HG02981 (cell line): Measurements from ENCODE around the gene XYLT1.

Source experiments
- ATAC-seq: cut with Tn5 transposase; IDR thresholded peaks from one replicate; pipeline ENCODE4 v1.9.1; 2021; ENCODE audit warnings: mild to moderate bottlenecking, moderate library complexity; ENCODE audit not compliant: unreplicated experiment

XYLT1 gene

DNA sequence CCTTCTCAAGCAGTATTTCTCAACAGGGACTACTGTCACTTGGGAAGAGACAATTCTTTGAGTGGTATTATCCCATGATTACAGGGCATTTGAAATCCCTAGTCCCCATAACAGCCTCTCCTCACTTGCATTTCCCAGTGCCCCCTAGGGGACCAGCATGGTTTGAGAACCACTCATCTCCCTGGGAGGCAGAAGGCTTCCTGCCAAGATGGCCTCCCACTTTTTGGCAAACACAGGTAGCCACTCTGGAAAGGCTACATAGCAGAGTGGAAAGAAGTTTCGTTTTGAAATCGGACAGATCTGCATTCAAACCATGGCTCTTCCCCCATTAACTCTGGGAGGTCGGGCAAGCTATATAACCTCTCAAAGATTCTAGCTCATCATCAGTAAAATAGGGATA is 256.8 kb downstream of the XYLT1 start:
- no peak for ATAC-seq

DNA sequence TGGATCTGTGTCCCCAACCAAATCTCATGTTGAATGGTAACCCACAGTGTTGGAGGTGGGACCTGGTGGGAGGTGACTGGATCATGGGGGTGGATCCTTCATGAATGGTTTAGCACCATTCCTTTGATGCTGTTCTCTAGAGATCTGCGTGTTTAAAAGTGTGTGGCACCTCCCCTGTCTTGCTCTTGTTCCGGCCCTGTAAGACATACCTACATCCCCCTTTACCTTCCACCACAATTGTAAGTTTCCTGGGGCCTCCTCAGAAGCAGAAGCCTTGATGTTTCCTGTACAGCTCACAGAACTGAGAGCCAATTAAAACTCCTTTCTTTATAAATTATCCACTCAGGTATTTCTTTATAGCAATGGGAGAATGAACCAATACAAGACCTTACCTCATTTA is 257.7 kb downstream of the XYLT1 start:
- no peak for ATAC-seq

DNA sequence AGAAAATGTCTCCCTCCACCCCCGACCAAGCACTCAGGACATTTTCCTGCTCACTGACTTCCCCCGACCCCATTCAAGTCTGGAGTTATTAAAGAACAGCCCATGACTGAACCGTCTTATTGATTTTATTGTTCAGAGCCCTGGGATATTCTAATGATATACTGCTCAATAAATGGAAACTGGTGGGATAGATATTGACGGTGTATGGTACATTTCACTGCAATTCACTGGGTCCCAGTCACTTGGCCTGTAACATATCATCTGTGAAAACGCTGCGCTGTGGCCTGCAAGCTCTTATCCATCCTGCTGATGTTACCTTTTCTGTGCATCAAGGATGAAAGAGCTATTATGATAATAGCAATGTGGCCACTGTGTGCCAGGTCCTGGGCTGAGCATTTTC is 258.2 kb downstream of the XYLT1 start:
- ATAC-seq: no peak

GRCh38 chr16:17211797-17212196 is 259.0 kb downstream of the XYLT1 start:
- ATAC-seq: no peak

GRCh38 chr16:17206712-17207111 is 264.0 kb downstream of the XYLT1 start:
- ATAC-seq: no peak

- no peak for ATAC-seq
Measured at GRCh38 chr16:17205279-17206211, 265.2 kb downstream of the XYLT1 start.

- no peak for ATAC-seq
Measured at GRCh38 chr16:17204644-17205043, 266.1 kb downstream of the XYLT1 start.

GRCh38 chr16:17204206-17204605 is 266.6 kb downstream of the XYLT1 start:
- ATAC-seq: no peak

DNA sequence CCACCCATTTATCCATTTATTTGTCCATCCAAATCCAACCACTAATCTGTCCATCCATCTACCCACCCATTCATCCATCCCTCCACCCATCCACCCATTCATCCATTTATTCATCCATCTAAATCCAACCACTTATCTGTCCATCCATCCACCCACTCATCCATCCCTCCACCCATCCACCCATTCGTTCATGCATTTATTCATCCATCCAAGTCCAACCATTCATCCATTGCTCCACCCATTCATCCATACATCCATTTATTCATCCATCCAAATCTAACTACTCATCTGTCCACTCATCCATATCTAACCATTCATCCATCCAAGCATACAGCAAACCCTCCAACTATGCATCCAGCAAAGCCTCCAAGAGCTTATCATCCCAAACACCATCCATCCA is 267.3 kb downstream of the XYLT1 start:
- no peak for ATAC-seq

DNA sequence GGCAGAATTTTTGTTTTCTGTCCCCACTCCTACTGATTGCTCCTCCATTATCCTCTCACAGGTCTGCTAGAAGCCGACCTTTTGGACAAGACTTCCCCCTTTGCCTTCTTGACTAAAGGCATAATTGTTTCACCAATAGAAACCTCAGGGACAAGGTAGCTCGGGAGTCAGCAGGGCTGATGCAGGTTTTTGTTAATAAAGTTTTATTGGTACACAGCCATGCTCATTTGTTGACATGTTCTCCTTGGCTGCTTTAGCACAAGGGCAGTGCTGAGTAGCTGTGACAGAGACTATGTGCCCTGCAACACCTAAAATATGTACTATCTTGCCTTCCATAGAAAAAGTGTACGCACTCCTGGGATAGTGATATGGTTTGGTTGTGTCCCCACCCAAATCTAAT is 271.6 kb downstream of the XYLT1 start:
- ATAC-seq: no peak

DNA sequence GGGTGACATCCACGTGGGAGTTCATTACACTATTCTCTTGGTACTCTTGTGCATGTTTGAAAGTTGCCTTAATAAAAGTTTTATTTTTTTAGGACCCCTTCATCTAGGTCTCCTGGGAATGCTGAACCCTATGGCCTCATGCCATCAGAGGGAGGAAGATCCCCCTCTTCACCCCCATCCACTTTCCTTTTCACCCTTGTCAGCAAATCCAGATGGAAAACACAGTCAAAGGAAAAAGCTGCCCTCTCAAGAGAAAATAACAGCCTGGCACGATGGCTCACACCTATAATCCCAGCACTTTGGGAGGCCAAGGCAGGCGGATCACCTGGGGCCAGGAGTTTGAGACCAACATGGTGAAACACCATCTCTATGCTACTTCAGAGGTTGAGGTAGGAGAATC is 274.2 kb downstream of the XYLT1 start:
- no peak for ATAC-seq

DNA sequence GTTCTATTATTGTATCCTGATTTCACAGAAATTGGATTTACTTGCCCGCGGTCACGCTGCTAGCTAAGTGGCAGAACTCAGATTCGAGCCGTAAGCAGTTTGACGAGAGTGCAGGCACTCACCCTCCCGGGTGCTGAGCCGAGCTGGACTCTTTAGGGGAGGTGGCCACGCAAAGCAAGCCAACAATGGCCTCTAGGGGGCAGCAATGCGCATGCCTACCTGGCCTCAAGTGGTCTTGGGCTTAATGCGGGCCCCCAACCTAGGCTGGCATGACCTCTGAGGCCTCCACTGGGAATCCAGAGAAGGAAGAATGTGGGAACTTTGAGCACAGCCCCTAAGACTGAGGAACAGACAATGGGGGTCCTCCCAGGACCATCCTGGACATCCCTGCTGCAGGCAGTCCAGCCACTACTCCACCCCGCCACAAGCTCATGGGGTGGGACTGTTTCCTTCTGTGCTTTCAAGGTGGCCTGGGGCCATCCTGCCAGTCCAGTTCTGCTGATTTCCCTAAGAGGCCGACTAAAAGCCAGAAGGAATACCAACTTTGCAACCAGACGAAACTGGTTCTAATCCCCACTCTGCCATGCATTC is 276.5 kb downstream of the XYLT1 start:
- ATAC-seq: no peak

DNA sequence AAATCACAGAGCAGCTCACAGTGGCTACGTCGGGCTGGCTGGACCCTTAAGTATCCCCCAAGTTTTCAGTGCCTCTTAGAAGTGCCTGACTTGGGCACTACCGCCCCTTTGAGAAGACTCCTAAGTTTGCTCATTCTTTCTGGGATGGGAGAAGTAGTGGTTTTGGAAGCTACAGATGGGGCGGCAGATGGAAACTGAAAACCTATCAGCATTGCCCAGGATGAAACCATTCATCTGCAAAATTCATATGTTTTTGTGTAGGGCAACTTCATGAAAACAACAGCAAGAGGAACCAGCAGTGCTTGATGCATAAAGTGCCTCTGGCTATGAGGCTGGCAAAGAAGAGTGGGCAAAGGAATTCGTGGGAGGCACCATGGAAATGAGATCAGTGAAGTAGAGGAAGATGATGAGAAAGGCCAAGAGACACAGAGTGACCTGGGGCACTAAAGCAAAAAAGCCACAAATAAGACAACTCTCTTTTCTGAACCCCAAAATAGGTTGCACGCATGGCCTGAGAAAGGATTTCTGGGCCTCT is 277.1 kb downstream of the XYLT1 start:
- ATAC-seq: no peak

GRCh38 chr16:17184026-17184425 is 286.7 kb downstream of the XYLT1 start:
- ATAC-seq: no peak

- ATAC-seq: no peak
Measured at GRCh38 chr16:17177959-17178905, 292.5 kb downstream of the XYLT1 start.

DNA sequence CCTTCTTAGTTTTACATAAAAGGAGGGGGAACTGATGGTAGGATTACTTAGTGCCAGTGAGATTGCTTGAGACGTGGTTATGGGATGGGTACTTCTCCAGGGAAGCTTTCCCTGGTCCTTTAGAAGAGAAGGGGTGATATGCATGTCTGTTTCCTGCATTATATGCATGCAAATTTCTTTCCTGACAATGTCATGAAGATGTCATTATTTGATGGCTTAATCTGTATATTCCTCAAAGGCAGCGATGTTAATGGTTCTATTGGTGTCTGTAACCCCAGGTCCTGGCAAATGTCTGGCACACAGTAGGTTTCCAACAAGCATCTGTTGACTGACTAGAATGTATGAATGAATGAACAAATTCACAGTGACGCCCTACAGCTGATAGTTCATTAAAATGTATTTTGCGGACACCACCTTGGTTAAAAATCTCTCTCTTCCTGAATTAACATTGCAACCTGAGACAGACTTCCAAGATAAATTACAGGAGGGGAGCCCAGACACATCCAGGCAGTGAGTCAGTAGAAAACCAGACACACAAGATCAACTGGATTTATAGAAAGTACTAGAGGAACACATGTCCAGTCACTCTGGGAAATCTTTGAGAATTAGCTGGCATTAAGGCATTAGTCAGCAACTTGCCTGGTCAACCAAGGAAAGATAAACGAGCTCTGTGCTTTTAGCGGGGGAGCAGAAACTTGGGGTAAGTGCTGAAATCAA is 293.4 kb downstream of the XYLT1 start:
- ATAC-seq: no peak

- ATAC-seq: no peak
Measured at GRCh38 chr16:17176199-17176598, 294.6 kb downstream of the XYLT1 start.

GRCh38 chr16:17173281-17173680 is 297.5 kb downstream of the XYLT1 start:
- no peak for ATAC-seq

GRCh38 chr16:17171250-17172143 is 299.3 kb downstream of the XYLT1 start:
- no peak for ATAC-seq
